Astrocyte (in vitro differentiated cells and primary cell): ENCODE results near the gene KIF3B. TPM values are rescaled to one million over a fixed set of nuclear protein-coding genes. Genes with fewer than 3 reads are reported as not detected.

Source experiments
- DNase-seq: peaks from one replicate; pipeline ENCODE4 v3.0.0-alpha.2; 2010; ENCODE audit warnings: low read depth
- FAIRE-seq: peaks from 2 replicates; lab custom pipeline; 2011; peaks lifted over from hg19 to GRCh38; lab: Jason Lieb, UNC
- H2AFZ ChIP-seq: 2 replicates; pipeline ENCODE4 v1.6.0; 2012; ENCODE audit warnings: low read depth, low read length, inconsistent platforms
- H3K27ac ChIP-seq: 2 replicates; pipeline ENCODE4 v1.5.1; 2011; ENCODE audit warnings: low read depth, low read length, inconsistent platforms
- H3K27me3 ChIP-seq: 2 replicates; pipeline ENCODE4 v1.6.0; 2011; ENCODE audit warnings: low read length, inconsistent platforms; ENCODE audit not compliant: insufficient read depth
- H3K36me3 ChIP-seq: 2 replicates; pipeline ENCODE4 v1.5.1; 2011; ENCODE audit warnings: low read length, inconsistent platforms; ENCODE audit not compliant: insufficient read depth
- H3K4me1 ChIP-seq: 2 replicates; pipeline ENCODE4 v1.5.1; 2011; ENCODE audit warnings: low read length, inconsistent platforms; ENCODE audit not compliant: insufficient read depth
- H3K4me2 ChIP-seq: 2 replicates; pipeline ENCODE4 v1.6.0; 2012; ENCODE audit warnings: low read length, inconsistent platforms
- H3K4me3 ChIP-seq: 2 replicates; pipeline ENCODE4 v1.5.1; 2011; ENCODE audit warnings: low read depth, mild to moderate bottlenecking, low read length, inconsistent platforms; ENCODE audit not compliant: insufficient read depth
- H3K79me2 ChIP-seq: 2 replicates; pipeline ENCODE4 v1.6.0; 2012; ENCODE audit warnings: mild to moderate bottlenecking, low read length, inconsistent platforms; ENCODE audit not compliant: insufficient read depth
- H3K9ac ChIP-seq: 2 replicates; pipeline ENCODE4 v1.6.0; 2012; ENCODE audit warnings: mild to moderate bottlenecking, low read length, inconsistent platforms
- H3K9me3 ChIP-seq: 2 replicates; pipeline ENCODE4 v1.5.1; 2012; ENCODE audit warnings: low read depth, mild to moderate bottlenecking, low read length, inconsistent platforms; ENCODE audit not compliant: insufficient read depth
- H4K20me1 ChIP-seq: 2 replicates; pipeline ENCODE4 v1.6.0; 2012; ENCODE audit warnings: low read length, inconsistent platforms; ENCODE audit not compliant: insufficient read depth
- H3K27ac Mint-ChIP-seq: one replicate; pipeline ENCODE4 v1.8.0; 2021; ENCODE audit warnings: mild to moderate bottlenecking, mixed read lengths; ENCODE audit not compliant: unreplicated experiment
- H3K27me3 Mint-ChIP-seq: one replicate; pipeline ENCODE4 v1.8.0; 2021; ENCODE audit warnings: low read depth, mixed read lengths; ENCODE audit not compliant: unreplicated experiment
- H3K36me3 Mint-ChIP-seq: one replicate; pipeline ENCODE4 v1.8.0; 2021; ENCODE audit warnings: low read depth, mixed read lengths; ENCODE audit not compliant: unreplicated experiment
- H3K4me1 Mint-ChIP-seq: one replicate; pipeline ENCODE4 v1.8.0; 2021; ENCODE audit warnings: low read depth, mixed read lengths; ENCODE audit not compliant: unreplicated experiment
- H3K4me3 Mint-ChIP-seq: one replicate; pipeline ENCODE4 v1.8.0; 2021; ENCODE audit warnings: mild to moderate bottlenecking, moderate library complexity, mixed read lengths; ENCODE audit not compliant: unreplicated experiment
- H3K9me3 Mint-ChIP-seq: one replicate; pipeline ENCODE4 v1.8.0; 2021; ENCODE audit warnings: mild to moderate bottlenecking, mixed read lengths; ENCODE audit not compliant: unreplicated experiment
- CTCF ChIP-seq: IDR thresholded peaks from 2 replicates; pipeline ENCODE4 v1.5.1; 2011; ENCODE audit warnings: low read depth, mild to moderate bottlenecking, inconsistent platforms, low read length, moderate library complexity; ENCODE audit not compliant: insufficient read depth
- EZH2 ChIP-seq: IDR thresholded peaks from 2 replicates; pipeline ENCODE4 v1.6.1; 2012; ENCODE audit warnings: mild to moderate bottlenecking, low read length, inconsistent platforms; ENCODE audit not compliant: insufficient read depth
- total RNA-seq: library from RNA; stranded (reverse); gene quantifications from 2 replicates; pipeline ENCODE4 v1.2.1, GENCODE V29; 2021

Gene KIF3B
- total RNA-seq, 1 donor from 2014 or later, result 28.5 TPM

DNA sequence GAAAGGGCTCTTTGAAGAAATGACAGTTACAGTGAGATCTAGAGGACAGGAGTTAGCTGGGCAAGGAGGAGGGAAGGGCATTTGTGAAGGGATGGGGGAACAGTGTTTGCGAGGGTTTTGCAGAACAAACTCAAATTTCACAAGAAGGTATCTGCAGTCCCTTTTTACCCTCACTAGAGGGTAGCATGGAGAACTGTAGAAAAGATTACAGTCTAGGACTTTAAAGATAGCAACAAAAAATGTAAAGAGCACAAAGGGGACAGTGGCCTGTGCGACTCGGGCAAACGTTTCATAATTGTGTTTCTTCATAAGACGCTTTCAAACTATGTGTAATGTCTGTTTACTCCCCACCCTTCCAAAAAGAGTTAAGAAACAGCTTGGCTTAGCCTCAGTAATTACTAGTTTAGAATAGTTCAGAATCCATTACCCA, 59.5 kb downstream of the KIF3B start:
- Mint-ChIP-seq H3K4me3 (no peak overlapping the region), H3K27ac (no peak overlapping the region), H3K36me3 (peaks cover 9% of the 10 kb centered on the region), H3K4me1 (peaks cover 18% of the 10 kb centered on the region), H3K27me3 (no peaks in the 10 kb centered on the region), H3K9me3 (no peaks in the 10 kb centered on the region)
- DNase-seq (no peak), FAIRE-seq (no peak)
- Histone ChIP-seq H3K4me1 (peaks cover 19% of the 10 kb centered on the region), H3K9me3 (no peaks in the 10 kb centered on the region), H3K27me3 (no peaks in the 10 kb centered on the region), H3K27ac (no peak overlapping the region), H3K79me2 (no peaks in the 10 kb centered on the region), H3K9ac (no peak overlapping the region), H2AFZ (no peak overlapping the region), H3K4me2 (no peak overlapping the region), H4K20me1 (peaks cover 3% of the 10 kb centered on the region), H3K4me3 (no peak overlapping the region), H3K36me3 (peaks cover under 1% of the 10 kb centered on the region)
- TF ChIP-seq CTCF (peak; percentile 48), EZH2 (no peak)

DNA sequence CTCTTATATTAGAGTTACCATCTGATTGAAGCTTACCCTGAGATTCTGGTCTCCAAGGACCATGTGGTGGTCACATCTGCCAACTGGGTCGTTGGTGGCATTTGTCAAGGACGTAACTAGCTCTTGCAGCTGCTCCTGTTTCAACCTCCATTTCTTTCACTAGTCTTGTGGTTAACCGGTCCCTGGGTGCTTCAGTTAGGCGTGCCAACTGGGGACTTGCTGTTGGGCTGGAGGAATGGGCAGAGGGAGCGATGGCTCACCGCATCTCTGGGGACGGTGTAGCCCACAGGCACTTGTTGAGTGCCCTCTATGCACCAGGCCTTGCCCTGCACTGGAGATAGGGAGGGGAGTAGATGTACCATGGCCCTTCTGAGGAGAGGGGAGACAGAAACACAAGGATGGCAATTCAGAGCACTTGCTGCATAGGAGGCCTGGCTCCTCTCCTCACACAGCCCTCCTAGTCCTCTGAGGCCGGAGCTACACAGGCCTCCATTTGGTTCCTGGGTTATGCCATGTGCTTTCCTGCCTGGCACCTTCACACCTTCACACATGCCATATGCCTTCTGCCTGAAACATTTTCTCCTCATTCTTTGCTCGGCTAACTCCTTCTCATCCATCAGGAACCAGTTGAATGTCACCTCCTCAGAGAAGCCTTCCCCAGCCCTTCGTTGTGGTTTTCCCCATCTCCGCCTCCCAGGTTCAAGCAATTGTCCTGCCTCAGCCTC, 60.6 kb downstream of the KIF3B start:
- Mint-ChIP-seq H3K4me3 (no peak overlapping the region), H3K27ac (no peak overlapping the region), H3K4me1 (peaks cover 11% of the 10 kb centered on the region), H3K27me3 (no peaks in the 10 kb centered on the region), H3K36me3 (peaks cover 9% of the 10 kb centered on the region), H3K9me3 (no peaks in the 10 kb centered on the region)
- peaks cover 13% of the 10 kb centered on the region for H3K4me1 ChIP-seq
- H3K79me2 ChIP-seq, result no peaks in the 10 kb centered on the region
- no peak overlapping the region for H3K9ac ChIP-seq
- no peaks in the 10 kb centered on the region for H3K27me3 ChIP-seq
- FAIRE-seq (no peak), DNase-seq (no peak)
- H4K20me1 ChIP-seq, result peaks cover 3% of the 10 kb centered on the region
- H3K27ac ChIP-seq, result no peak overlapping the region
- TF ChIP-seq CTCF, result no peak
- TF ChIP-seq EZH2, result no peak
- no peaks in the 10 kb centered on the region for H3K9me3 ChIP-seq
- no peaks in the 10 kb centered on the region for H3K36me3 ChIP-seq
- no peak overlapping the region for H2AFZ ChIP-seq
- H3K4me2 ChIP-seq, result no peak overlapping the region
- H3K4me3 ChIP-seq, result no peak overlapping the region

- peaks cover 3% of the 10 kb centered on the region for H4K20me1 ChIP-seq
- TF ChIP-seq CTCF, result no peak
- no peak for TF ChIP-seq EZH2
- Mint-ChIP-seq H3K27me3 (no peaks in the 10 kb centered on the region), H3K36me3 (peaks cover 9% of the 10 kb centered on the region), H3K4me3 (no peak overlapping the region), H3K4me1 (peaks cover 7% of the 10 kb centered on the region), H3K27ac (no peak overlapping the region), H3K9me3 (no peaks in the 10 kb centered on the region)
- no peak overlapping the region for H2AFZ ChIP-seq
- no peak overlapping the region for H3K4me2 ChIP-seq
- H3K9me3 ChIP-seq, result no peaks in the 10 kb centered on the region
- no peaks in the 10 kb centered on the region for H3K79me2 ChIP-seq
- no peak overlapping the region for H3K27ac ChIP-seq
- no peaks in the 10 kb centered on the region for H3K36me3 ChIP-seq
- H3K4me1 ChIP-seq, result peaks cover 10% of the 10 kb centered on the region
- H3K9ac ChIP-seq, result no peak overlapping the region
- no peak for DNase-seq
- H3K27me3 ChIP-seq, result no peaks in the 10 kb centered on the region
- FAIRE-seq, result no peak
- H3K4me3 ChIP-seq, result no peak overlapping the region
These were observed 61.2 kb downstream of the KIF3B start for GRCh38 chr20:32338665-32339064.
